CD14-positive monocyte (primary cell): ENCODE measurements around the gene LRP2BP. TPM values are rescaled to one million over a fixed set of nuclear protein-coding genes. Genes with fewer than 3 reads are reported as not detected.

ENCODE experiments used
- DNase-seq, 3 donors: peaks; one replicate each; pipeline ENCODE4 v3.0.0-alpha.2; 2011 to 2022
- H2AFZ ChIP-seq: 2 replicates; pipeline ENCODE4 v1.6.0; 2012; ENCODE audit warnings: mild to moderate bottlenecking, low read depth, low read length, inconsistent platforms; ENCODE audit not compliant: insufficient read depth, poor library complexity, severe bottlenecking
- H3K27ac ChIP-seq, 2 donors: 1 replicate in 1 of 2; 2 replicates in 1 of 2; pipeline ENCODE4 v1.5.1; 2012 to 2013; ENCODE audit warnings: low read length in 2 of 2, control low read depth in 1 of 2, inconsistent platforms in 1 of 2, low read depth in 1 of 2, mild to moderate bottlenecking in 1 of 2
- H3K27me3 ChIP-seq, 2 donors: one replicate each; pipeline versions ENCODE4 v1.6.0 to v1.6.1; 2011 to 2013; ENCODE audit warnings: low read length in 2 of 2; ENCODE audit not compliant: control insufficient read depth in 2 of 2, insufficient read depth in 2 of 2
- H3K36me3 ChIP-seq, 2 donors: replicated peaks in 1 of 2; 1 replicate in 1 of 2; 2 replicates in 1 of 2; pipeline versions ENCODE4 v1.5.1 to v1.6.1; 2012 to 2013; ENCODE audit warnings: low read length in 2 of 2, control low read depth in 1 of 2, inconsistent platforms in 1 of 2, mild to moderate bottlenecking in 1 of 2; ENCODE audit not compliant: insufficient read depth in 2 of 2, control insufficient read depth in 1 of 2
- H3K4me1 ChIP-seq, 2 donors: 1 replicate in 1 of 2; 2 replicates in 1 of 2; pipeline versions ENCODE4 v1.5.1 to v1.6.1; 2012 to 2013; ENCODE audit warnings: low read length in 2 of 2, control low read depth in 1 of 2, inconsistent platforms in 1 of 2, mild to moderate bottlenecking in 1 of 2, moderate library complexity in 1 of 2; ENCODE audit not compliant: insufficient read depth in 2 of 2, control insufficient read depth in 1 of 2
- H3K4me2 ChIP-seq: replicated peaks from 2 replicates; pipeline ENCODE3; 2012; ENCODE audit warnings: low read length, moderate library complexity, mild to moderate bottlenecking; ENCODE audit not compliant: poor library complexity, severe bottlenecking; ENCODE audit errors: extremely low read depth
- H3K4me3 ChIP-seq, 3 experiments: fragments of 200-600 bp in 1 of 3; sonication (generic) in 1 of 3; replicated peaks in 1 of 3; 1 replicate in 2 of 3; 2 replicates in 1 of 3; pipeline ENCODE4 v1.5.1; 2011 to 2013; ENCODE audit warnings: low read length in 3 of 3, mild to moderate bottlenecking in 3 of 3, control low read depth in 2 of 3, low read depth in 2 of 3, inconsistent platforms in 1 of 3, moderate library complexity in 1 of 3
- H3K79me2 ChIP-seq: 2 replicates; pipeline ENCODE4 v1.6.0; 2012; ENCODE audit warnings: mild to moderate bottlenecking, control low read depth, inconsistent platforms, low read length, moderate library complexity; ENCODE audit not compliant: insufficient read depth
- H3K9ac ChIP-seq: 2 replicates; pipeline ENCODE4 v1.6.0; 2017; ENCODE audit warnings: low read length, mild to moderate bottlenecking; ENCODE audit not compliant: insufficient read depth, poor library complexity, severe bottlenecking
- H3K9me3 ChIP-seq, 2 donors: replicated peaks in 1 of 2; 1 replicate in 1 of 2; 2 replicates in 1 of 2; pipeline versions ENCODE4 v1.5.1 to v1.6.1; 2012 to 2013; ENCODE audit warnings: low read length in 2 of 2, control low read depth in 1 of 2; ENCODE audit not compliant: control insufficient read depth in 1 of 2, insufficient read depth in 1 of 2
- H4K20me1 ChIP-seq: 2 replicates; pipeline ENCODE4 v1.6.0; 2012; ENCODE audit warnings: mild to moderate bottlenecking, low read length, control low read depth, moderate library complexity; ENCODE audit not compliant: insufficient read depth
- H3K27ac Mint-ChIP-seq, 7 donors: one replicate each; pipeline ENCODE4 v1.8.0; 2020; ENCODE audit warnings: mild to moderate bottlenecking in 7 of 7, mixed read lengths in 7 of 7, moderate library complexity in 6 of 7, inconsistent platforms in 2 of 7
- H3K27me3 Mint-ChIP-seq, 3 donors: one replicate each; pipeline ENCODE4 v1.8.0; 2021 to 2022; ENCODE audit warnings: low read depth in 3 of 3, mild to moderate bottlenecking in 3 of 3, mixed read lengths in 3 of 3, moderate library complexity in 3 of 3, inconsistent platforms in 1 of 3
- H3K36me3 Mint-ChIP-seq, 2 donors: one replicate each; pipeline ENCODE4 v1.8.0; 2020; ENCODE audit warnings: mixed read lengths in 2 of 2, inconsistent platforms in 1 of 2, mild to moderate bottlenecking in 1 of 2
- H3K4me1 Mint-ChIP-seq: one replicate; pipeline ENCODE4 v1.8.0; 2020; ENCODE audit warnings: mild to moderate bottlenecking, mixed read lengths
- H3K4me3 Mint-ChIP-seq, 2 donors: one replicate each; pipeline ENCODE4 v1.8.0; 2020; ENCODE audit warnings: mild to moderate bottlenecking in 2 of 2, mixed read lengths in 2 of 2, moderate library complexity in 1 of 2
- H3K9me3 Mint-ChIP-seq, 7 donors: one replicate each; pipeline ENCODE4 v1.8.0; 2020 to 2022; ENCODE audit warnings: mixed read lengths in 7 of 7, mild to moderate bottlenecking in 6 of 7, moderate library complexity in 6 of 7, inconsistent platforms in 2 of 7
- WGBS: methylation state at CpG from one replicate; pipeline ENCODE4 v1.1.5; 2013; ENCODE audit warnings: missing lambda C conversion rate; ENCODE audit not compliant: insufficient coverage; 5-methylcytosine and 5-hydroxymethylcytosine counted together
- intact Hi-C, 2 donors: fragments of 100-400 bp; cut with micrococcal nuclease; formaldehyde crosslinking; loops; one replicate each; pipeline versions ENCODE4 v1.15.0 to v1.15.1; 2023
- polyA plus RNA-seq, 3 donors: library from polyadenylated mRNA; depleted of rRNA in 1 of 3; unstranded in 2 of 3; stranded (reverse) in 1 of 3; fragments of 300-500 nt in 2 of 3; fragments of >200 nt in 1 of 3; fragmentation: Illumina TruSeq in 2 of 3; gene quantifications; 1 replicate in 2 of 3; 2 replicates in 1 of 3; pipeline ENCODE4 v1.2.3, GENCODE V29; 2012 to 2021
- TF ChIP-seq, protein P1 (sequence below): fragments of 200-600 bp; IDR thresholded peaks from one replicate; pipeline ENCODE4 v1.8.0; 2022; ENCODE audit warnings: antibody characterized with exemption, mild to moderate bottlenecking

Gene LRP2BP
- polyA plus RNA-seq, 3 donors: 0.04 to 0.10 (median 0.09) TPM

DNA sequence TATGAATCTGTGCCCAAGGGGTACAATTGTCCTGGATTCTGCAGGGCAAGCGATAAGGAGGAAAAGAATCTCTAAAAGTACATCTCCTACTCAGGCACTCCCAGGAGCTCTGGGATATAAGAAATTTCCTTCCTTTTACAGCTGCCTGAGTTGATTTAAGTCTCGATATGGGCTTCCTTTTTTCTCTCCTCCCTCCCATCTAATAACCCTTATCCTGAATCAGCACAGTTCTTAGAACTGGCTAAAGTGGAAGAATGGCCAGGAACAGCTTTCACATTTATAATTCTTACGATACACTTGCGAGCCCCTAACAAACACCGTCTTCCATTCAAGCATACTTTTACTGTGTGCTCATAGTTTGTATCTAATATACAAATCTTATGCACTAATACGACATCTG lies 21.2 kb downstream of the LRP2BP start:
- Mint-ChIP-seq H3K36me3 (no peaks in the 10 kb centered on the region), H3K27me3 (peaks cover 5 to 14% (median 9%) of the 10 kb centered on the region in 3 donors), H3K4me3 (no peak overlapping the region), H3K9me3 (peaks cover 0 to 3% (median 0%) of the 10 kb centered on the region in 7 donors), H3K27ac (no peak overlapping the region), H3K4me1 (no peaks in the 10 kb centered on the region)
- Histone ChIP-seq H4K20me1 (no peaks in the 10 kb centered on the region), H3K27me3 (peaks cover 3 to 12% of the 10 kb centered on the region in 2 donors), H3K79me2 (no peaks in the 10 kb centered on the region), H3K4me1 (no peaks in the 10 kb centered on the region), H3K36me3 (no peaks in the 10 kb centered on the region), H3K9ac (no peak overlapping the region), H2AFZ (no peak overlapping the region), H3K4me2 (no peak overlapping the region), H3K27ac (no peak overlapping the region), H3K9me3 (no peaks in the 10 kb centered on the region), H3K4me3 (no peak overlapping the region)
- TF ChIP-seq, protein P1, sequence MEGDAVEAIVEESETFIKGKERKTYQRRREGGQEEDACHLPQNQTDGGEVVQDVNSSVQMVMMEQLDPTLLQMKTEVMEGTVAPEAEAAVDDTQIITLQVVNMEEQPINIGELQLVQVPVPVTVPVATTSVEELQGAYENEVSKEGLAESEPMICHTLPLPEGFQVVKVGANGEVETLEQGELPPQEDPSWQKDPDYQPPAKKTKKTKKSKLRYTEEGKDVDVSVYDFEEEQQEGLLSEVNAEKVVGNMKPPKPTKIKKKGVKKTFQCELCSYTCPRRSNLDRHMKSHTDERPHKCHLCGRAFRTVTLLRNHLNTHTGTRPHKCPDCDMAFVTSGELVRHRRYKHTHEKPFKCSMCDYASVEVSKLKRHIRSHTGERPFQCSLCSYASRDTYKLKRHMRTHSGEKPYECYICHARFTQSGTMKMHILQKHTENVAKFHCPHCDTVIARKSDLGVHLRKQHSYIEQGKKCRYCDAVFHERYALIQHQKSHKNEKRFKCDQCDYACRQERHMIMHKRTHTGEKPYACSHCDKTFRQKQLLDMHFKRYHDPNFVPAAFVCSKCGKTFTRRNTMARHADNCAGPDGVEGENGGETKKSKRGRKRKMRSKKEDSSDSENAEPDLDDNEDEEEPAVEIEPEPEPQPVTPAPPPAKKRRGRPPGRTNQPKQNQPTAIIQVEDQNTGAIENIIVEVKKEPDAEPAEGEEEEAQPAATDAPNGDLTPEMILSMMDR: no peak
- no peak for DNase-seq
- intact Hi-C loops: no loop called here
- no CpG with 5 or more reads among the region's 6 CpGs for WGBS

GRCh38 chr4:185374027-185374426 lies 21.7 kb downstream of the LRP2BP start:
- WGBS: 93% methylated on average over 2 of the region's 7 CpGs
- H3K9me3 Mint-ChIP-seq: peaks cover 0 to 3% (median 0%) of the 10 kb centered on the region in 7 donors

More at GRCh38 chr4:185374027-185374426, 21.7 kb downstream of the LRP2BP start:
- Histone ChIP-seq H3K4me1 (no peaks in the 10 kb centered on the region), H3K79me2 (no peaks in the 10 kb centered on the region), H3K4me3 (no peak overlapping the region), H2AFZ (no peak overlapping the region), H3K9ac (no peak overlapping the region), H3K36me3 (no peaks in the 10 kb centered on the region), H3K27me3 (peaks cover 3 to 12% of the 10 kb centered on the region in 2 donors), H3K4me2 (no peak overlapping the region), H3K9me3 (no peaks in the 10 kb centered on the region), H3K27ac (no peak overlapping the region), H4K20me1 (no peaks in the 10 kb centered on the region)
- no peak for DNase-seq
- Mint-ChIP-seq H3K4me3 (no peak overlapping the region), H3K27ac (no peak overlapping the region), H3K36me3 (no peaks in the 10 kb centered on the region), H3K27me3 (peaks cover 5 to 14% (median 9%) of the 10 kb centered on the region in 3 donors), H3K4me1 (no peaks in the 10 kb centered on the region)
- intact Hi-C loops: no loop called here
- TF ChIP-seq, protein P1: no peak
